Common myeloid progenitor, CD34-positive (primary cell): ENCODE data around the gene MAB21L4.
"Not testable (repeated sequence)": the region's sequence is repeated elsewhere in the genome, so short reads cannot be mapped to it uniquely, and the experiment has no call there.

Experiments used
- CTCF ChIA-PET: fragments of 350-600 bp; sonication (Branson Sonifier 250); formaldehyde crosslinking; loops from one replicate; lab custom pipeline; 2021; ENCODE audit warnings: antibody characterized with exemption; lab: Charles Lee
- POLR2A ChIA-PET: fragments of 350-600 bp; sonication (Branson Sonifier 250); formaldehyde crosslinking; loops from one replicate; lab custom pipeline; 2021; ENCODE audit warnings: antibody characterized with exemption; lab: Charles Lee
- DNase-seq, 3 donors: peaks; one replicate each; pipeline versions ENCODE4 v3.0.0 to v3.0.0-alpha.2; 2013
- H3K27ac ChIP-seq, 2 experiments: 1 replicate in 1 of 2; 2 replicates in 1 of 2; pipeline ENCODE4 v1.7.0; 2013; ENCODE audit warnings: inconsistent platforms in 2 of 2, low read length in 2 of 2, mild to moderate bottlenecking in 2 of 2, low read depth in 1 of 2, moderate library complexity in 1 of 2; ENCODE audit not compliant: severe bottlenecking in 2 of 2, insufficient read depth in 1 of 2, poor library complexity in 1 of 2
- H3K27me3 ChIP-seq, 5 experiments: replicated peaks in 2 of 5; 1 replicate in 3 of 5; 2 replicates in 2 of 5; pipeline versions ENCODE4 v1.6.1 to v1.7.0; 2013; ENCODE audit warnings: low read length in 4 of 5, mild to moderate bottlenecking in 2 of 5, moderate library complexity in 2 of 5, inconsistent platforms in 1 of 5; ENCODE audit not compliant: insufficient read depth in 5 of 5, control insufficient read depth in 4 of 5
- H3K36me3 ChIP-seq, 4 experiments: 1 replicate in 2 of 4; 2 replicates in 2 of 4; pipeline versions ENCODE4 v1.6.1 to v1.7.0; 2013; ENCODE audit warnings: low read length in 3 of 4, control low read depth in 1 of 4, mild to moderate bottlenecking in 1 of 4; ENCODE audit not compliant: control insufficient read depth in 4 of 4, insufficient read depth in 4 of 4
- H3K4me1 ChIP-seq, 4 experiments: 1 replicate in 3 of 4; 2 replicates in 1 of 4; pipeline versions ENCODE4 v1.6.1 to v1.7.1; 2013; ENCODE audit warnings: low read length in 3 of 4, mild to moderate bottlenecking in 3 of 4, control low read depth in 1 of 4, inconsistent platforms in 1 of 4, moderate library complexity in 1 of 4; ENCODE audit not compliant: control insufficient read depth in 4 of 4, insufficient read depth in 4 of 4; ENCODE audit errors: control extremely low read depth in 1 of 4
- H3K4me3 ChIP-seq, 7 experiments: 1 replicate in 4 of 7; 2 replicates in 3 of 7; pipeline versions ENCODE4 v1.5.1 to v1.7.0; 2013; ENCODE audit warnings: mild to moderate bottlenecking in 7 of 7, low read length in 6 of 7, moderate library complexity in 6 of 7, inconsistent platforms in 2 of 7, low read depth in 2 of 7, control low read depth in 1 of 7; ENCODE audit not compliant: insufficient read depth in 4 of 7, control insufficient read depth in 1 of 7; ENCODE audit errors: extremely low read depth in 1 of 7
- H3K9me3 ChIP-seq, 5 experiments: 1 replicate in 4 of 5; 2 replicates in 1 of 5; pipeline versions ENCODE4 v1.6.1 to v1.7.1; 2013; ENCODE audit warnings: low read length in 4 of 5, mild to moderate bottlenecking in 2 of 5, inconsistent platforms in 1 of 5, low read depth in 1 of 5, moderate library complexity in 1 of 5; ENCODE audit not compliant: control insufficient read depth in 4 of 5, insufficient read depth in 2 of 5; ENCODE audit errors: control extremely low read depth in 1 of 5
- WGBS: methylation state at CpG from one replicate; pipeline ENCODE4 v1.1.5; 2013; ENCODE audit not compliant: insufficient coverage; 5-methylcytosine and 5-hydroxymethylcytosine counted together

MAB21L4 gene

GRCh38 chr2:240850026-240850425, 45.9 kb downstream of the MAB21L4 start:
- H3K4me1 ChIP-seq, result no peaks in the 10 kb centered on the region
- POLR2A ChIA-PET, result no interaction called here
- H3K4me3 ChIP-seq, result no peak overlapping the region
- no peak for DNase-seq
- no peaks in the 10 kb centered on the region for H3K36me3 ChIP-seq
- no peaks in the 10 kb centered on the region for H3K27me3 ChIP-seq
- peaks cover 0 to 11% (median 8%) of the 10 kb centered on the region in 5 experiments for H3K9me3 ChIP-seq
- CTCF ChIA-PET, result interaction anchor here (0.6 to 1.3 kb wide), 2 partner anchors 10 to 44 kb away, joined by 3 to 8 read pairs; no protein-coding TSS in a partner anchor
- WGBS, result 93% methylated on average over 6 of the region's 11 CpGs
- no peak overlapping the region for H3K27ac ChIP-seq

GRCh38 chr2:240848900-240849680, 46.9 kb downstream of the MAB21L4 start:
- H3K4me3 ChIP-seq, result no peak overlapping the region
- H3K27me3 ChIP-seq, result peaks cover 0 to 2% (median 0%) of the 10 kb centered on the region in 5 experiments
- H3K36me3 ChIP-seq, result no peaks in the 10 kb centered on the region
- no peak overlapping the region for H3K27ac ChIP-seq
- peaks cover 0 to 5% (median 2%) of the 10 kb centered on the region in 5 experiments for H3K9me3 ChIP-seq
- ChIA-PET CTCF (interaction anchor here (0.6 to 1.3 kb wide), 2 partner anchors 9 to 43 kb away, joined by 3 to 8 read pairs; no protein-coding TSS in a partner anchor), POLR2A (no interaction called here)
- no peaks in the 10 kb centered on the region for H3K4me1 ChIP-seq
- DNase-seq, result peak in 1 of 3 donors; percentile 25
- 70% methylated on average over 5 of the region's 12 CpGs for WGBS

- Histone ChIP-seq H3K4me1 (no peaks in the 10 kb centered on the region), H3K27ac (no peak overlapping the region), H3K4me3 (no peak overlapping the region), H3K27me3 (peaks cover 0 to 4% (median 0%) of the 10 kb centered on the region in 5 experiments), H3K36me3 (no peaks in the 10 kb centered on the region), H3K9me3 (peaks cover 0 to 4% (median 3%) of the 10 kb centered on the region in 5 experiments)
- POLR2A ChIA-PET, result no interaction called here
- CTCF ChIA-PET, result no interaction called here
- DNase-seq, result peak in 1 of 3 donors; percentile 31
- WGBS, result 91% methylated on average over 4 of the region's 13 CpGs
Observed at GRCh38 chr2:240847817-240848216, 48.1 kb downstream of the MAB21L4 start.

- Histone ChIP-seq H3K27me3 (peaks cover 0 to 4% (median 0%) of the 10 kb centered on the region in 5 experiments), H3K36me3 (no peaks in the 10 kb centered on the region), H3K4me1 (no peaks in the 10 kb centered on the region), H3K4me3 (no peak overlapping the region), H3K9me3 (peaks cover 0 to 4% (median 3%) of the 10 kb centered on the region in 5 experiments), H3K27ac (no peak overlapping the region)
- CTCF ChIA-PET, result interaction anchor here (1.1 kb wide), 1 partner anchor 11 kb away, joined by 5 read pairs; no protein-coding TSS in a partner anchor
- 100% methylated on average over 1 of the region's 5 CpGs for WGBS
- POLR2A ChIA-PET, result no interaction called here
- no peak for DNase-seq
Observed at GRCh38 chr2:240846873-240847595, 48.9 kb downstream of the MAB21L4 start.

GRCh38 chr2:240846309-240846708, 49.6 kb downstream of the MAB21L4 start:
- H3K36me3 ChIP-seq, H3K9me3 ChIP-seq, H3K4me3 ChIP-seq, H3K27ac ChIP-seq, POLR2A ChIA-PET, DNase-seq, H3K4me1 ChIP-seq, H3K27me3 ChIP-seq: not testable (repeated sequence)
- CTCF ChIA-PET, result interaction anchor here (1.1 kb wide), 1 partner anchor 10 kb away, joined by 5 read pairs; no protein-coding TSS in a partner anchor
- 94% methylated on average over 2 of the region's 2 CpGs for WGBS

GRCh38 chr2:240840435-240841060, 55.4 kb downstream of the MAB21L4 start:
- Histone ChIP-seq H3K9me3 (peaks cover 0 to 4% (median 1%) of the 10 kb centered on the region in 5 experiments), H3K36me3 (no peaks in the 10 kb centered on the region), H3K27ac (no peak overlapping the region), H3K4me3 (no peak overlapping the region), H3K27me3 (peaks cover 0 to 13% (median 2%) of the 10 kb centered on the region in 5 experiments), H3K4me1 (no peaks in the 10 kb centered on the region)
- ChIA-PET CTCF (interaction anchor here (0.6 to 2.2 kb wide), 17 partner anchors 9 to 376 kb away, joined by 3 to 14 read pairs (median 3); partner anchors contain the start of gene CAPN10), POLR2A (no interaction called here)
- WGBS, result 63% methylated on average over 9 of the region's 9 CpGs
- peak in 1 of 3 donors; percentile 25 for DNase-seq
